NOMO-1 treated with DMSO at 0.1 percent for 48 hours (cell line): ENCODE data around the gene IGHMBP2.

ENCODE experiments used
- DNase-seq: peaks from one replicate; lab custom pipeline; 2025; ENCODE audit not compliant: unreplicated experiment; lab: John Stamatoyannopoulos, UW

Gene IGHMBP2

DNA sequence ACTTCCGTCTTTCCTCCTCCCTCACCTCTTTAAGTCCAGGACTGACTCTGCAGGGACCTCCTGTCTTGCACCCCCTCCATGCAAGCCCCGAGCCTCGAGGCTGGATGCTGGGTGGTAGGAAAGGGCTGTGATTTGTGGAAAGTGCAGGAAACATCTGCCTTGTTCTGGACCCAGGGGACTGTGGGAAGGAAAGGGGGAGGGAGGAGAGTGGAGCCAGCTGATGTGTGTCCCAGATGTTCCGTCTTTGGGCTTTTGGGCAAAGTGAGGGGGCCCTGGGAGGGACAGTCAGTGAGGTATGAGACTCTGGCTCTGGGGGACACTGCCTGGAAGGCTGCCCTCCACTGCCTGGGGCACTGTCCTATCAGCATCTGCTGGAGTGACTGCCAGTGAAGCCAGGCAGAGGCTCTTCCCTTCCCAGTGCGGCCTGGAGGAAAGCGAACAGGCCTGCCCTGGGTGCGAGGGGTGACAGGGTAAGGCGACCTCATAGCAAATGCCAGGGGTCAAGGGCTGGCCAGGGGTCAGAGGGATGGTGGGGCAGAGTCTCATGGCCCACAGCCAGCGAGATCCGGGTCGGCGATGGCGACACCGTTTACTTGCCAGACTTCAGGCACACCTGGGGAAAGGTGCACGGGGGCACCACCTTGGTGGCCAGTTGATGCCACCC, 75.4 kb downstream of the IGHMBP2 start:
- no peak for DNase-seq

DNA sequence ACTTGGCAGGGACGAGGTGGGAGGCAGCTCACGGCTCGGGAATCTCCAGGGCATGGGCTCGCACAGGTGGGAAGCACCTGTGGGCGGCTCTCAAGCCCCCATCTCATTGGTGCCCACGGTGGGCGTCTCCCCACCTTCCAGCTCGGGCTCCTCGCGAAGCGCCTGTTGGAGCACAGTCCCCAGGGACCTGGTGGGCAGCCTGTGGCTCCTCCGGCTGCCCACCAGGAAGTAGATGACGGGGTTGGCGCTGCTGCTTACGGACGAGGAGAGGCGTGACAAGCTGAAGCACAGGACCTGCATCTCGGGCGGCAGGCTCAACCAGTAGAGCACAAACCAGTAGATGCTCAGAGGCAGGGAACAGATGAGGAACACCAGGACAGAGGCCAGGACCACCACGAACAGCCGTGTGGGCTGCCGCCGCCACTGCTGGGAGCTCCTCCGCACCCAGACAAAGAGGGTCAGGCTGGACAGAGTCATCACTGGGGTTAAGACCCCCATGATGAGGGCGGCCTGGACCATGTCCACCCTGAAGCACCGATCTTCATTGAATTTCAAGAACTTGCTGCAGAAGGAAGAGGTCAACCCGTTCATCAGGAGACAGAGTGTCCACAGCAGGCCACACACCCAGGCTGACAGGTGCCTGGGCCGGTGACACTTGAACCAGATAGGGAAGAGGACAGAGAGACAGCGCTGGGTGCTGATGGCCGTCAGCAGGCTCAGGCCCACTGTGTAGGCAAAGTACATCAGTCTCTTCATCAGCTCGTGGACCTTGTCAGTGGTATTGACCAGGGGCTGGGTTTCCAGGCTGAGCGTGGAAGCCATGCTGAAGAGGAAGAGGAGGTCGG, 76.5 kb downstream of the IGHMBP2 start:
- DNase-seq, result no peak

DNA sequence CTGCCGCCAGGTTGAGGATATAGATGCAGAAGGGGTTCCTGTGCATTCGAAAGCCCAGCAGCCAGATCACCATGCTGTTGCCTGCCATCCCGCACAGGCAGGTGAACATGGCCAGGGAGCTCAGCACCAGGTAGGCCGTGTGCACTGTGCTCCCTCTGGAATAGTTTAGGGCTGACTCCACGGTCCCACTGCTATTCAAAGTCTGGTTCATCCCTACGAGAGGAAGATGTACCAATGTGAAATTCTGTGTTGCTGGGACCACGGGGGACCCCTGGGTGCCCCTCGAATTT, 77.0 kb downstream of the IGHMBP2 start, which contains the start of gene MRGPRD:
Gene MRGPRD, minus strand, starts transcription at position 211 of the 290 bp plus-strand sequence. Its CDS starts 0 bp downstream, at position 211.
- no peak for DNase-seq

DNA sequence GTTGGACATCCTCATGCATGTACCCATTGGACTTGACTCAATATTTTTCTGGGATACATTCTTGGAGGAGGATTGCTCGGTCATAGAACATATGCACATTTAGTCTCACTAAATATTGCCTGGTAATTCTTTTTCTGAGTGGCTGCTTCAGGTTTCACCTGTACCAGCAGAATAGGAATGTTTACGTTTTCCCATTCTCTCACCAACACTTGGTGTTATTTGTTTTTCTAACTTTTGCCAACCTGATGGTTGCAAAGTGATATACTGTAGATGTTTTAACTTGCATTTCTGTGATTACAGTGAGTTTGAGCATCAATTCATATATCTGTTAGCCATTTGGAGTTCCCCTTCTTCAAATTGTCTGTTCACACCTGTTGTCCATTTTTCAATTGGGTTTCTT, 78.4 kb downstream of the IGHMBP2 start:
- DNase-seq, result no peak

DNA sequence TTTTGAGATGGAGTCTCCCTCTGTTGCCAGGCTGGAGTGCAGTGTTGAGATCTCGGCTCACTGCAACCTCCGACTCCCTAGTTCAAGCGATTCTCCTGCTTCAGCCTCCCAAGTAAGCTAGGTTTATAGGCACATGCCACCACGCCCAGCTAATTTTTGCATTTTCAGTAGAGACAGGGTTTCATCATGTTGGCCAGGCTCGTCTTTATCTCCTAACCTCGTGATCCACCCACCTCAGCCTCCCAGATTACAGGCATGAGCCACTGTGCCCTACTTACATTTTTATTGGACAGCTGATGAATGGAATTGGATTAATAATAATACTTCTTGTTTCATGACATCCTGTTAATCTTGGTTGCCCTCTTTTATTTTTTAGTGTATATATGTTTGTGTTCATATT, 80.1 kb downstream of the IGHMBP2 start:
- DNase-seq, result no peak

DNA sequence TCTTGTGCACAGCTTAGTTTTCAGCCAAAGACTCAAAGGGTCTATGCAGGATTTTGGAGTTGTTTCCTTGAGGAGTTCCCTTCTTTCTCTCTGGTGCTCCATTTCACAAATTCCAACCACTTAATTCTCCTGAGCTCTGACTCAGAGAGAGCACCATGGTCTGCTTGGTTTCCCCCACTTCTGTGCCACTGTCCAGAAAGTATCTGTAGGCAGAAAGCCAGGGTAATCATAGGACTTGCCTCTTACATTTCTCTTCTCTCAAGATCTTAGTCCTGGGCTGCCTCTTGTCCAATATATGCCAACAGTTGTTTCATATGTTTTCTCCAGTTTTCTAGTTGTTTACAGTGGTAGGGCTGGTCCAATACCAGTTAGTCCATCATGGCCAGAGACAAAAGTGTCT, 83.5 kb downstream of the IGHMBP2 start:
- no peak for DNase-seq

DNA sequence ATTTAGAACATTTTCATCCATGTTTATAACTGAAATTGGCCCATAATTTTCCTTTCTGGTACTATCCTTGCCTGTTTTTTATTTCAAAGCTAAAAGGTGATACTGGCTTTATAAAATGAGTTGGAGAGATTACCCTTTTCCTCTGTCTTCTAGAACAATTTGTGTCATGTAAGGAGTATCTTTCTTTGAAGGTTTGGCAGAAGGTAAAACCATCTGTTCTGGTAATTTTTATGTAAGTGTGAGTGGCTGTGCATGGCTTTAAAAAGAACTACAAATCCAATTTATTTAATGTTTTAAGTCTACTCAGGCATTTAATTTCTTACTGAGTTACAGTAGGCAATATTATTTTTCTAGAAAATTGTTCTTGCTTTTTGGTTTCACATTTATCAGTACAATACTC, 84.8 kb downstream of the IGHMBP2 start:
- no peak for DNase-seq
